Left ventricle myocardium inferior (tissue), 1 donor: Measurements from ENCODE around the gene CYP2S1. TPM values are rescaled to one million over a fixed set of nuclear protein-coding genes. Genes with fewer than 3 reads are reported as not detected.

Source experiments
- DNase-seq: peaks from one replicate; pipeline ENCODE4 v3.0.0-alpha.2; 2020
- H3K27ac ChIP-seq: fragments of 200-600 bp; replicated peaks from 2 replicates; pipeline ENCODE4 v1.8.0; 2021
- H3K27me3 ChIP-seq: fragments of 200-600 bp; 2 replicates; pipeline ENCODE4 v1.8.0; 2021; ENCODE audit warnings: low read depth
- H3K36me3 ChIP-seq: fragments of 200-600 bp; 2 replicates; pipeline ENCODE4 v1.8.0; 2021
- H3K4me1 ChIP-seq: fragments of 200-600 bp; 2 replicates; pipeline ENCODE4 v1.8.0; 2021
- H3K4me3 ChIP-seq: fragments of 200-600 bp; 2 replicates; pipeline ENCODE4 v1.8.0; 2021; ENCODE audit warnings: mild to moderate bottlenecking, moderate library complexity
- H3K9me3 ChIP-seq: fragments of 200-600 bp; replicated peaks from 2 replicates; pipeline ENCODE4 v1.8.0; 2021
- CTCF ChIP-seq: fragments of 200-600 bp; IDR thresholded peaks from 2 replicates; pipeline ENCODE4 v1.8.0; 2021; ENCODE audit warnings: antibody characterized with exemption, mild to moderate bottlenecking, borderline replicate concordance
- intact Hi-C: fragments of 100-400 bp; cut with micrococcal nuclease; formaldehyde crosslinking; loops from one replicate; pipeline ENCODE4 v1.11.0; 2022
- total RNA-seq: library from RNA; stranded (reverse); fragmentation: NEBNext Ultra II Directional; extraction: Animal tissue kit (Norgen Biotek cat#: 25700); gene quantifications from one replicate; pipeline ENCODE4 v1.2.1, GENCODE V29; 2021
- donor health status: DM: no; HTN: yes; CAD: no; lungs with severe emphysema.

The CYP2S1 gene
- total RNA-seq, 1 donor from 2014 or later: 0.44 TPM

DNA sequence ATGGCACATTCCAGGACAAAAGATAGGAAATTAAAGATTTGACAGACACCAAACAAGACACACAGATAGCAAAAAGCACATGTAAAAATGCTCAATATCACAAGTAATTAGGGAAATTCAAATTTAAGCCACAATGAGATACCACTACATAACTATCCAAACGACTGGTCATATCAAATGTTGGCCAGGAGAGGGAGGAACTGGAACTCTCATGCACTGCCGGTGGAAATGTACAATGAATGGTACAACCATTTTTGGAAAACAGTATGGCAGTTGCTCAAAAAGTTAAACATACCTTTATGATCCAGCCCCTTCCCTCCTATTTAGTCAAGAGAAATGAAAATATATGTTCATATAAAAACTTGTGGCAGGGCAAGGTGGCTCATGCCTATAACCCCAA is 36.8 kb upstream of the CYP2S1 start:
- H3K36me3 ChIP-seq: no peaks in the 10 kb centered on the region
- H3K4me3 ChIP-seq: no peak overlapping the region
- H3K27me3 ChIP-seq: peaks cover 31% of the 10 kb centered on the region
- no peak overlapping the region for H3K27ac ChIP-seq
- no peak for DNase-seq
- peaks cover 16% of the 10 kb centered on the region for H3K9me3 ChIP-seq
- intact Hi-C loops: no loop called here
- TF ChIP-seq CTCF: no peak
- no peaks in the 10 kb centered on the region for H3K4me1 ChIP-seq

- TF ChIP-seq CTCF: no peak
- Histone ChIP-seq H3K36me3 (no peaks in the 10 kb centered on the region), H3K27me3 (peaks cover 20% of the 10 kb centered on the region), H3K4me1 (no peaks in the 10 kb centered on the region), H3K27ac (no peak overlapping the region), H3K4me3 (no peak overlapping the region), H3K9me3 (peaks cover 16% of the 10 kb centered on the region)
- no peak for DNase-seq
- intact Hi-C loops: no loop called here
Observed at GRCh38 chr19:41159881-41160280, 33.1 kb upstream of the CYP2S1 start.

GRCh38 chr19:41161903-41162302 is 31.1 kb upstream of the CYP2S1 start:
- Histone ChIP-seq H3K4me1 (no peaks in the 10 kb centered on the region), H3K27ac (no peak overlapping the region), H3K27me3 (peaks cover 6% of the 10 kb centered on the region), H3K36me3 (no peaks in the 10 kb centered on the region), H3K9me3 (peaks cover 5% of the 10 kb centered on the region), H3K4me3 (no peak overlapping the region)
- no peak for DNase-seq
- intact Hi-C loops: no loop called here
- TF ChIP-seq CTCF: no peak

DNA sequence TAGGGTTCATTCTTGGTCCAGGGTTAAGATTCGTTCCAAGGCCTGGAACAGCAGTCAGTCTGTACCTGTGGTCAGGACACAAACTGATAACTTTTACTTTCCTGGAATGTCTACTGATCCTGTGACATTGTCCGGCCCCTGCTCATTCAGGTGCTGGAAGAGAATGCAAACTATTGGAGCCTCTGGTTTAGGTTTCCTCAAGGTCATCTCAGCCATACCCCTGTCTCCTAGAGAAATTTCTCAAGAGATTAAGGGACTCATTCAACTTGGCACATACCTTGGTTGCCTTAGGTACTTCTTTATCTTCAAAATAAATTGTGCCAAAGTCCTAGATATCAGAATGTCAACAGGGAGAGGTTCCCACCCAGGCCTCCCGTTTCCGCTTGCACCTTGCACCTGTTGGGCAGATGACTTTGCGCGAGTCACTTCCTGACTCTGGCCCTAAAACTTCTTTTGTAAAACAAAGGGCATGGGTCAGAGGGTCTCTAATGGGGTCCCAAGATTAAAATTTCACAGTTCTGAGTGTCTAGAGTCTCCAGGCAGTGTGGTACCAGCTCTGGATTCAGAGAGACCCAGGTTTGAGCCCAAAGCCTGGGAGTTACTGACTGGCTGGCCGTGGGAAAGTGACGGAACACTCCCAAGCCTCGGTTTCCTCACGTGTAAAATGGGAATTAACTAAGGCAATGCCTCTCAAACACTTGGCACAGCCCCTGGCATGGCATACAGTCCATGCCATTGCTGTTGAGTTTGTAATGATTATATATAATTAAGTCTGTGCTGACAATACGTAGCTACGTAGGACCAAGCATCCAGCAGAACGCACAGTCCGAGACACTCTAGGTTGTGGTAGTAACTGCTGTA is 25.8 kb upstream of the CYP2S1 start:
- Histone ChIP-seq H3K4me1 (no peaks in the 10 kb centered on the region), H3K27ac (no peak overlapping the region), H3K27me3 (peaks cover 34% of the 10 kb centered on the region), H3K36me3 (no peaks in the 10 kb centered on the region), H3K9me3 (no peaks in the 10 kb centered on the region), H3K4me3 (no peak overlapping the region)
- TF ChIP-seq CTCF: no peak
- DNase-seq: no peak
- intact Hi-C loops: no loop called here

GRCh38 chr19:41172297-41173164 is 20.5 kb upstream of the CYP2S1 start:
- H3K4me3 ChIP-seq: no peak overlapping the region
- no peak for TF ChIP-seq CTCF

More at GRCh38 chr19:41172297-41173164, 20.5 kb upstream of the CYP2S1 start:
- Histone ChIP-seq H3K4me1 (no peaks in the 10 kb centered on the region), H3K27ac (no peak overlapping the region), H3K27me3 (peaks cover 47% of the 10 kb centered on the region), H3K9me3 (no peaks in the 10 kb centered on the region), H3K36me3 (no peaks in the 10 kb centered on the region)
- no peak for DNase-seq
- intact Hi-C loops: no loop called here
